NCI-H2081 treated with DMSO at 0.1 percent for 48 hours (cell line): ENCODE measurements around the gene ZNF761.
"Not testable (repeated sequence)": the region's sequence is repeated elsewhere in the genome, so short reads cannot be mapped to it uniquely, and the experiment has no call there.

Source experiments
- DNase-seq: peaks from one replicate; lab custom pipeline; 2025; lab: John Stamatoyannopoulos, UW

The ZNF761 gene

GRCh38 chr19:53431399-53432087 lies at the start of gene ZNF761:
Gene ZNF761 (plus strand): TSS chr19:53431984. CDS start chr19:53447269, 15,285 bp downstream.
- DNase-seq, result peak; percentile 63

- DNase-seq, result no peak
These were observed 43.6 kb upstream of the ZNF761 start for GRCh38 chr19:53388168-53388567.

GRCh38 chr19:53388904-53389303 lies 42.9 kb upstream of the ZNF761 start:
- DNase-seq, result no peak

- DNase-seq, result no peak
These were observed 42.2 kb upstream of the ZNF761 start for GRCh38 chr19:53389571-53389970.

GRCh38 chr19:53389978-53390377 lies 41.8 kb upstream of the ZNF761 start:
- DNase-seq, result no peak

- no peak for DNase-seq
These were observed 37.2 kb upstream of the ZNF761 start for GRCh38 chr19:53394522-53394973.

- peak; percentile 19 for DNase-seq
These were observed 36.6 kb upstream of the ZNF761 start, which contains the start of gene ZNF765 for GRCh38 chr19:53394974-53395839. Gene ZNF765 (plus strand): TSS chr19:53395149. CDS start chr19:53398016, 2,867 bp downstream.

- not testable (repeated sequence) for DNase-seq
These were observed 35.8 kb upstream of the ZNF761 start for GRCh38 chr19:53395840-53396524.

- DNase-seq, result no peak
These were observed 35.3 kb upstream of the ZNF761 start for GRCh38 chr19:53396525-53396868.

- not testable (repeated sequence) for DNase-seq
These were observed 33.9 kb upstream of the ZNF761 start for GRCh38 chr19:53397918-53398317.

- no peak for DNase-seq
These were observed 22.1 kb upstream of the ZNF761 start for GRCh38 chr19:53409505-53410204.

GRCh38 chr19:53420520-53421315 lies 11.1 kb upstream of the ZNF761 start:
- DNase-seq, result not testable (repeated sequence)

- DNase-seq, result no peak
These were observed 9.2 kb upstream of the ZNF761 start for GRCh38 chr19:53422551-53422950.

- not testable (repeated sequence) for DNase-seq
These were observed 8.7 kb upstream of the ZNF761 start for GRCh38 chr19:53423074-53423473.

- DNase-seq, result not testable (repeated sequence)
These were observed 8.1 kb upstream of the ZNF761 start for GRCh38 chr19:53423680-53424079.

GRCh38 chr19:53424968-53425597 lies 6.7 kb upstream of the ZNF761 start:
- no peak for DNase-seq

GRCh38 chr19:53432088-53432661 lies 391 bp downstream of the ZNF761 start:
- DNase-seq, result no peak

GRCh38 chr19:53443809-53444208 lies 12.0 kb downstream of the ZNF761 start:
- DNase-seq, result not testable (repeated sequence)

- DNase-seq, result not testable (repeated sequence)
These were observed 15.4 kb downstream of the ZNF761 start for GRCh38 chr19:53447196-53447595.

GRCh38 chr19:53455828-53456227 lies 24.0 kb downstream of the ZNF761 start:
- no peak for DNase-seq
